ENCODE measurements around the gene FNDC3B.

FNDC3B gene

GRCh38 chr3:172332256-172333041 is 293.1 kb downstream of the FNDC3B start:
- DNase-seq (ENCODE audit: low read depth in 3 of 3): peak; percentile 20 to 36 (median 21)

- DNase-seq (ENCODE audit: low read depth in 3 of 3): no peak
Observed at GRCh38 chr3:172333042-172333377, 293.6 kb downstream of the FNDC3B start.

- no peak for DNase-seq (ENCODE audit: low read depth in 3 of 3)
Observed at GRCh38 chr3:172333692-172334457, 294.5 kb downstream of the FNDC3B start.

- no peak for DNase-seq (ENCODE audit: low read depth in 3 of 3)
Observed at GRCh38 chr3:172334671-172335207, 295.4 kb downstream of the FNDC3B start.

- no peak for DNase-seq (ENCODE audit: low read depth in 3 of 3)
Observed at GRCh38 chr3:172339892-172340291, 300.5 kb downstream of the FNDC3B start.

GRCh38 chr3:172340583-172340982 is 301.2 kb downstream of the FNDC3B start:
- DNase-seq (ENCODE audit: low read depth in 3 of 3): no peak

GRCh38 chr3:172341482-172342059 is 302.2 kb downstream of the FNDC3B start:
- DNase-seq (ENCODE audit: low read depth in 3 of 3): peak in 1 of 3 donors; percentile 4

- no peak for DNase-seq (ENCODE audit: low read depth in 3 of 3)
Observed at GRCh38 chr3:172342097-172342659, 302.8 kb downstream of the FNDC3B start.

- no peak for DNase-seq (ENCODE audit: low read depth in 3 of 3)
Observed at GRCh38 chr3:172343117-172343516, 303.7 kb downstream of the FNDC3B start.

GRCh38 chr3:172343979-172344378 is 304.6 kb downstream of the FNDC3B start:
- no peak for DNase-seq (ENCODE audit: low read depth in 3 of 3)

GRCh38 chr3:172346161-172346560 is 306.8 kb downstream of the FNDC3B start:
- DNase-seq (ENCODE audit: low read depth in 3 of 3): no peak

- DNase-seq (ENCODE audit: low read depth in 3 of 3): no peak
Observed at GRCh38 chr3:172347895-172348679, 308.7 kb downstream of the FNDC3B start.

GRCh38 chr3:172351895-172352466 is 312.6 kb downstream of the FNDC3B start:
- DNase-seq (ENCODE audit: low read depth in 3 of 3): no peak

GRCh38 chr3:172352786-172353185 is 313.4 kb downstream of the FNDC3B start:
- DNase-seq (ENCODE audit: low read depth in 3 of 3): no peak

- DNase-seq (ENCODE audit: low read depth in 3 of 3): no peak
Observed at GRCh38 chr3:172354931-172355499, 315.6 kb downstream of the FNDC3B start.

- no peak for DNase-seq (ENCODE audit: low read depth in 3 of 3)
Observed at GRCh38 chr3:172355836-172356235, 316.5 kb downstream of the FNDC3B start.

- no peak for DNase-seq (ENCODE audit: low read depth in 3 of 3)
Observed at GRCh38 chr3:172356427-172356826, 317.0 kb downstream of the FNDC3B start.

GRCh38 chr3:172357850-172358754 is 318.7 kb downstream of the FNDC3B start:
- no peak for DNase-seq (ENCODE audit: low read depth in 3 of 3)

GRCh38 chr3:172359231-172359630 is 319.9 kb downstream of the FNDC3B start:
- DNase-seq (ENCODE audit: low read depth in 3 of 3): no peak

- no peak for DNase-seq (ENCODE audit: low read depth in 3 of 3)
Observed at GRCh38 chr3:172359996-172360395, 320.6 kb downstream of the FNDC3B start.

Data from stimulated activated CD4-positive, alpha-beta T cell treated with anti-CD3 and anti-CD28 coated beads, TNF-alpha, amount 100 ng/mL, for 48 hours (primary cell).